ENCODE results near the gene COL21A1.

- TF ChIP-seq NR2C2 (CRISPR knock-in tag; IDR thresholded peaks at IDR 0.05; ENCODE audit: borderline replicate concordance) (no peak), DNMT1 (CRISPR knock-in tag; IDR thresholded peaks at IDR 0.05) (no peak), EZH2 (conservative IDR thresholded peaks at IDR 0.05; ENCODE audit: low read depth, low read length) (no peak), MED13 (CRISPR knock-in tag; IDR thresholded peaks at IDR 0.05) (no peak), CTCF (CRISPR knock-in tag; IDR thresholded peaks at IDR 0.05) (no peak), HCFC1 (IDR thresholded peaks at IDR 0.05; ENCODE audit: low read depth, low read length) (no peak), HNRNPL (IDR thresholded peaks at IDR 0.05; ENCODE audit: low read depth, low read length) (no peak)
Measured at GRCh38 chr6:56024931-56025330, 222.4 kb downstream of the COL21A1 start.

Data from HepG2 (cell line).